Measurements from ENCODE around the gene DDI2.
"Not testable (repeated sequence)": the region's sequence is repeated elsewhere in the genome, so short reads cannot be mapped to it uniquely, and the experiment has no call there.

DDI2 gene

GRCh38 chr1:15680561-15681348, 63.5 kb downstream of the DDI2 start:
- no peak for DNase-seq

- no peak for DNase-seq
Measured at GRCh38 chr1:15681349-15682292, 64.4 kb downstream of the DDI2 start.

GRCh38 chr1:15682936-15683341, 65.7 kb downstream of the DDI2 start:
- DNase-seq = no peak

- no peak for DNase-seq
Measured at GRCh38 chr1:15683345-15684039, 66.2 kb downstream of the DDI2 start.

DNA sequence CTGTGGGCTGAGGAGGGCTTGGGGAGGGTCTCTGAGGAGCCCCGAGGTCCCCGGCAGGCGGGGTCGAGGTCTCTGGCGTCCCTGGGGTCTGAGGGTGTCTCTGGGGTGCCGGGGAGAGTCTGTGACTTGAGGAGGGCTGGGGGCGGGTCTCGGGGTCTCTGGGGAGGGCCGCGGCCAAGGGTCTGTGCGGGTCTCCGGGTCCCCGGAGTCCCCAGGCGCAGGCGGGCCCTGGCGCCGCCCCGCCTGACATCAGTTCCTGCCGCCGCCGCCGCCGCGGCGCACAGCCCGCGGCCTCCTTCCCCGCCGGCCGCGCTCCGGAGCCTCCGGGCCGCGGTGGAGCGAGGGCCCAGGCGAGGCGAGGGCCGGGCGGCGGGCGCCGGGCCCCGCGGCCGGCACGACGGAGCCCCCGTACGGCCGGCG, 66.8 kb downstream of the DDI2 start, which contains the start of gene PLEKHM2:
Gene PLEKHM2 (plus strand): TSS at position 279 of the 420 bp plus-strand sequence. CDS start 239 bp downstream, outside the sequence.
- DNase-seq = peak; percentile 61

GRCh38 chr1:15684468-15685291, 67.4 kb downstream of the DDI2 start:
- peak; percentile 33 for DNase-seq

- DNase-seq = no peak
Measured at GRCh38 chr1:15685820-15686219, 68.6 kb downstream of the DDI2 start.

- no peak for DNase-seq
Measured at GRCh38 chr1:15687446-15687845, 70.2 kb downstream of the DDI2 start.

DNA sequence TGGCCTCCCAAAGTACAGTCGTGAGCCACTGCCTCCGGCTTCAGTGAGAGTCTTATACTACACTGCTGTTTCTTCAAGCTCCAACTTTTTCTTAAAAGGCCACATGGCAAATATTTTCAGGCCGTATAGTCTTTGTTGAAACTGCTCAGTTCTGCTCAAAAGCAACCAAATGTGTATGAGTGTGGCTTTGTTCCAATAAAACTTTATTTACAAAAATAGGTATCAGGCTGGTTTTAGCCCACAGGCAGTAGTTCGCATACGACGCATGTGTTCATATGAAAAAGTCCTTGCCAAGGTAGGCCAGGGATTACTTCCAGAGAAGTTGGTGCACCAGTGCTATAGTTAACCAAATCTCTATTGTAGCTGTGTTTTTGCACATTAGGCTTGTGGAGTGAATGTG, 73.1 kb downstream of the DDI2 start:
- DNase-seq = no peak

DNA sequence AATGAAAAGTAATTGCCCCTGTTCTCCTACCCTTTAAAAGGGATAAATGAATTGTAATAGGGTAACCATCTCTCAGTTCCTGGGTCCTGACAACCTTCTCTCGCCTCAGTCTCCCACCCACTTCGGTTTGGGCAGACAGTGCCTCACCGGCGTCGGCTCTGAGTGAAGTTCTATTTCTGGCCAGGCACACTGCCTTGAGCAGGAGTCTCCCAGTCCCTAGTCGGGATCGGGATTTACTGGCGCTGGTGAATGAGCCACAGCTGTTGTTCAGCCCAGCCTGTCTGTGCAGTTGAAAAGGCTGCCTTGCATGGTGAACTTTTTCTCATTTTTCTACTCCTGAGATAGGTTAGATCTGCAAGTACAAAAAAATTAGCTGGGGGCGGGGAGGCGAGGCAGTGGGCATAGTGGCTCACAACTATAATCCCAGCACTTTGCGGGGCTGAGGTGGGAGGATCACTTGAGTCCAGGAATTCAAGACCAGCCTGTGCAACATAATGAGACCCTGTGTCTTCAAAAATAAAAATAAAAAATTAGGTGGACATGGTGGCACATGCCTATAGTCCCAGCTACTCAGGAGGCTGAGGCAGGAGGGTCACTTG, 74.3 kb downstream of the DDI2 start:
- DNase-seq = no peak

- no peak for DNase-seq
Measured at GRCh38 chr1:15692121-15692682, 74.9 kb downstream of the DDI2 start.

- no peak for DNase-seq
Measured at GRCh38 chr1:15693371-15693770, 76.1 kb downstream of the DDI2 start.

DNA sequence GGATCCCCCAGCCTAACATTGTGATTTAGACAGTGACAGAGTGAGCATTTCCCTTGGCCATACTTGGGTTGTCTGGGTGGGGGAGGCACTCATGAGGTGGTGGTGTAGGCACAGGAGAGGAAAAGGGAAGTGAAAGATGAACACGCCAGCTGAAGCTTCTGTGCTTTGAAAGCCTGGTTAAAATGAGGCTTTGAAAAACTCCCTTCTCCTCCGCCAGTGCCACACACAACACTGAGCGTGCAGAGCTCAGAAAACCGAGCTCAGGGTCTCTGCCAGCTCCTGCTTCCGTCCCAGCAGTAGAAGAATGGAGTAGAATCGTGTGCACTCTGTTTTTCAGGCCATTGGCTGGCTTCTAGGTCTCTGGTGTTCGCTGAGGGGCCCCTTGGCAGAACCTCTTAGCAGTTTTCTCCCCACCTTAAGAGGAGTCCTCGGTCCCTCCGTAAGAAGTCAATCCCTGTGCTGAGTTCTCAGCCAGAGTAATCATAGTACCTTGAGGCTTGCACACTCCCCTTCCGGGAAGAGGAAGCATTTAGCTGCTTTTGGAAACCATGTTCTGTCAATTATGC, 79.8 kb downstream of the DDI2 start:
- peak; percentile 28 for DNase-seq

GRCh38 chr1:15698201-15698600, 80.9 kb downstream of the DDI2 start:
- DNase-seq = no peak

DNA sequence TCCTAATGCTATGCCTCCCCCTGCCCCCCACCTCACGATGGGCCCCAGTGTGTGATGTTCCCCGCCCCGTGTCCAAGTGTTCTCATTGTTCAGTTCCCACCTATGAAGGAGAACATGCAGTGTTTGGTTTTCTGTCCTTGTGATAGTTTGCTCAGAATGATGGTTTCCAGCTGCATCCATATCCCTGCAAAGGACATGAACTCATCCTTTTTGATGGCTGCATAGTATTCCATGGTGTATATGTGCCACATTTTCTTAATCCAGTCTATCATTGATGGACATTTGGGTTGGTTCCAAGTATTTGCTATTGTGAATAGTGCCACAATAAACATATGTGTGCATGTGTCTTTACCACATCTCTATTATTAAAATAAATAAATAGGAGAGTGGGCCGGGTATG, 82.1 kb downstream of the DDI2 start:
- DNase-seq = not testable (repeated sequence)

DNA sequence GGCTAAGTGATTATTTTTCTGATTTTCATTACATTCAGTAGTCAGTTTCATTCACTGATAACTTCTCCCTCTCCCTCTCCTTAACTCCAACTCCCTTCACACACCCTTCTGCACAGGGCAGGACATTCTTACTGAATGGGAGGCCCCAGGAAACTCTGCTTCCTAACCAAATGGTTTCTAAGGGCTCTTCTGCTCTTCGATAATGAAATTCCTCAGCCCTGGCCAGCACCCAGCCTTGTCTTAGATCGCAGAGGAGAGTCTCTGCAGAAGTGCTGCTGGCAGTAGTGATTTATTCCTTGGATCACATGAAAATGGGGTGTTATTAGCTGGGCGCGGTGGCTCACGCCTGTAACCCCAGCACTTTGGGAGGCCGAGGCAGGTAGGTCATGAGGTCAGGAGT, 83.2 kb downstream of the DDI2 start:
- no peak for DNase-seq

DNA sequence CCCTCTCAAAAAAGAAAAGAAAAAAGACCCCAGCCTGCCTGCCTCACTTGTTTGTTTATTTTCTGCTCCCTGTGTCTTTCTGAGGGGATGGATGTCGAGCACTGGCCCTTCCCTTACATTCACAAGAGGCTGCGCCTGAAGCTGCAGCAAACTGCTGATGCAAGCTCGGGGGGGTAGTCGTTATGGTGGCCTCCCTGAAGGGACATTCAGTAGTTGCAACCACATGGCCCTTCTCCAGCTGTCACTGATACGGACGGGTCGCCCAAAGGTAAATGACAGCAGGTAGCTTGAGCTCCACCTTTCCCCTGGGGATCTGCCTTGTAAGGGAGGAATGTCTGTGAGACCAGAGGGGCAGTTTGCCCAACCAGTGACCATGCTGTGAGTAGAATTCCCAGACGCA, 84.5 kb downstream of the DDI2 start:
- DNase-seq = no peak

DNA sequence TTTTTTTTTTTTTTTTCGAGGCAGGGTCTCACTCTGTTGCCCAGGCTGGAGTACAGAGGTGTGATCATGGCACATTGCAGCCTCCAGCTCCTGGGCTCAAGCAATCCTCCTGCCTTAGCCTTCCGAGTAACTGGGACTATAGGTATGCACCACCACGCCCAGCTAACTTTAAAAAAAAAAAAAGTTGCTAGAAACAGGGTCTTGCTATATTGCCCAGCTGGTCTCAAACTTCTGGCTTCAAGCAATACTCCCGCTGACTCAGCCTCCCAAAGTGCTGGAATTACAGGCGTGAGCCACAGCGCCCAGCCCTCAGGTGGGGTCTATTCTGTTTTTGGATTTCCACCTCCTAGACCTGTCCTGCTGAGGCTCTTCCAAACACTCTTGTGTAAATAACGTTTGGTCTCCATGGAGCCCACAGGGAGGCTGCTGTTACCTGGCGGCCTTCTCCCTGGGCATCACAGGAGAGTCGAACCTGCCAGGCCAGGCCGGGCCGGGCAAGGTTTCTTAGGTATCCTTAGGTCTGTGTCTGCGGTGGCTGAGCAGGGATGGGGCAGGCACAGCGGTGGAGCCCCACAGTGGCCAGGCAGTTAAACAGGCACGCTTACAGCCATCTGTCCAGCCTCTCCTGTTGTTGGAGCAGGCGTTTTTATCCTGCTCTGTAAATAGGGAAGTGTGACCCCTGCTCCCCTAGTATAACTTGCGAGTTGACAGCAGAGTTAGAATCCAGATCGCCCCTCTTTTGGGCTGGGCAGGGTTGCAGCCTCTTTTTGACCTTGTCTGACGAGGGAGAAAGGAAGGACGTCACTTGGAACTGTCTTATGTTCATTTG, 85.7 kb downstream of the DDI2 start:
- no peak for DNase-seq

GRCh38 chr1:15703562-15703961, 86.3 kb downstream of the DDI2 start:
- DNase-seq = no peak

DNA sequence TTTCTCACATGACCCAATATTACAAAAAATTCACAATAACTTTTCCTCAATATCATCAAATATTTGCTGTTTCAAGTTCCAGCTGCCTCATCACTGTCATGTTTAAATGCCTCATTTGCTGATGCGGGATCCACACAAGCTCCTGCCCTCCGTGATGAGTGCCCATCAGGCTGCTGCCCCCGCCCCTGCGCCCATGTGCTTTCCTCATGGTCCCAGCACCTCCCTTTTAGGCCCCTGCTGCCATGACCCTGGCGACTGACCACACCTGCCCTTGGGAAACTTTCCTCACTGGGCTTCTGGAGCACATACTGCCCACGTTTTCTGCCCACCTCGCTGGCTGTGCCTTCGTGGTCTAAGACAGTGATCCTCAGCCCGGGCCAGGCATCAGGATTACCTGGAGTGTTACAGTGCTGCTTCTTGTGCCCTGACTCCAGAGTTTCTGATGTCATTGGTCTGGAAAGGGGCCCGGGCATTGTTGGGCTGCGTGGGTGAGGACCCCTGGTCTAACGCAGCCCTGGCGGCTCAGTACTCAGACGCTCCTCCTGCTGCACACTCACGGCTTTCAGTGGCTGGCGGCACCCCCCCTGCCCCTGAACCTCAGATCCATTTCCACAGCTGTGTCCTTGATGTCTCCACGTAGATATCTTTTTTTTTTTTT, 87.4 kb downstream of the DDI2 start:
- DNase-seq = no peak
